GM21381 (cell line): ENCODE data around the gene COQ2.
"Not testable (repeated sequence)": the region's sequence is repeated elsewhere in the genome, so short reads cannot be mapped to it uniquely, and the experiment has no call there.

Source experiments
- ATAC-seq: cut with Tn5 transposase; IDR thresholded peaks from one replicate; pipeline ENCODE4 v1.9.1; 2021; ENCODE audit warnings: mild to moderate bottlenecking, moderate library complexity; ENCODE audit not compliant: unreplicated experiment

Gene COQ2

GRCh38 chr4:83285055-83285407 is 433 bp upstream of the COQ2 start:
- ATAC-seq, result peak; percentile 3

GRCh38 chr4:83283181-83283580 is 1.4 kb downstream of the COQ2 start:
- no peak for ATAC-seq

- ATAC-seq, result no peak
Measured at GRCh38 chr4:83282049-83282535, 2.5 kb downstream of the COQ2 start.

- no peak for ATAC-seq
Measured at GRCh38 chr4:83281307-83281706, 3.3 kb downstream of the COQ2 start.

GRCh38 chr4:83276299-83277040 is 8.1 kb downstream of the COQ2 start:
- peak; percentile 63 for ATAC-seq

- not testable (repeated sequence) for ATAC-seq
Measured at GRCh38 chr4:83273926-83274325, 10.7 kb downstream of the COQ2 start.

- peak; percentile 80 for ATAC-seq
Measured at GRCh38 chr4:83272900-83273299, 11.7 kb downstream of the COQ2 start.

- ATAC-seq, result no peak
Measured at GRCh38 chr4:83269256-83269655, 15.3 kb downstream of the COQ2 start.

GRCh38 chr4:83268491-83268890 is 16.1 kb downstream of the COQ2 start:
- ATAC-seq, result no peak

GRCh38 chr4:83267830-83268475 is 16.6 kb downstream of the COQ2 start:
- no peak for ATAC-seq

GRCh38 chr4:83267121-83267829 is 17.3 kb downstream of the COQ2 start:
- no peak for ATAC-seq

GRCh38 chr4:83266689-83267088 is 17.9 kb downstream of the COQ2 start:
- ATAC-seq, result peak; percentile 47

- ATAC-seq, result no peak
Measured at GRCh38 chr4:83263106-83263505, 21.5 kb downstream of the COQ2 start.

GRCh38 chr4:83262682-83263081 is 21.9 kb downstream of the COQ2 start:
- no peak for ATAC-seq

GRCh38 chr4:83261307-83261706 is 23.3 kb downstream of the COQ2 start:
- no peak for ATAC-seq

GRCh38 chr4:83259586-83259985 is 25.0 kb downstream of the COQ2 start:
- ATAC-seq, result no peak

GRCh38 chr4:83258461-83258860 is 26.1 kb downstream of the COQ2 start:
- ATAC-seq, result no peak

- ATAC-seq, result no peak
Measured at GRCh38 chr4:83257811-83258210, 26.8 kb downstream of the COQ2 start.

GRCh38 chr4:83255584-83255983 is 29.0 kb downstream of the COQ2 start:
- no peak for ATAC-seq

GRCh38 chr4:83252782-83253405 is 31.7 kb downstream of the COQ2 start:
- ATAC-seq, result no peak

- ATAC-seq, result no peak
Measured at GRCh38 chr4:83251447-83251830, 33.2 kb downstream of the COQ2 start.
